Measurements from ENCODE around the gene MAD1L1.
A peak's percentile ranks its signal among the peaks of the same experiment; 100 is the strongest.

The MAD1L1 gene

DNA sequence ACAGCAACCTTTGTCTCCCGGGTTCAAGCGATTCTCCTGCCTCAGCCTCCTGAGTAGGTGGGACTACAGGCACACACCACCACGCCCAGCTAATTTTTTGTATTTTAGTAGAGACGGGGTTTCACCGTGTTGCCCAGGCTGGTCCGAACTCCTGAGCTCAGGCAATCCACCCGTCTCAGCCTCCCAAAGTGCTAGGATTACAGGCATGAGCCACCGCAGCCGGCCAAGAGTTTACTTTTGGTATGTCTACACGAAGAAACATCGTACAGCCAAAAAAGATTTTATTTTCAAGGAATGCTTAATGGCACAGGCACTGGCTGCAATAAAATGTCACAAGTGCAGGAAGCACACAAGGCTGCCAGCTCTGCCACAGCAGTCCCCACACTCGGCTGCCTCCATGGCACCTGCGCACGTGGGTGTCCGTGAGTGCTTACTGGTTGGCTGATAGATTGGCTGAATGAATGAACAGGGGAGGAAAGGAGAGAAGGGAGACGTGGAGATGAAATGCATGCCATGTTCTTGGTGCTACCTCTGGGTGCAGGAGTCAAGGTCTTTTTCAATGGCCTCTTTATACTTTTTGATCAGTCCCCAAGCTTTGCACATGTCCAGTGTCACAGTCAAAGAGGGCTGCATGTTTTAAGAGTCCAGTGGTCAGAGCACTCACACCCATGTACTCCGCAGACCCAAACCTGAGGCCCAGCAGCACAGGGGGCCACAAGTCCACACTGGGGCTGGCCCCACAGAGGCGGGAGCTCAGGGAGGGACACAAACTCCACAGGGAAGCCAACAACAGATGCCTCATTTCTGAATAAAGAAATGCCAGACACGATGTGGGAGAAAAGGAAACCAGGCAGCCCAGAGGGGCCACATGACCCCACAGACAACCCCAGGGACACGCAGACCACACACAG is 198.2 kb downstream of the MAD1L1 start:
- DNase-seq (ENCODE audit: low read depth, low spot score) = no peak
- H3K4me3 ChIP-seq (ENCODE audit: low read length) = no peak overlapping the region

- H3K4me3 ChIP-seq (ENCODE audit: low read length) = no peak overlapping the region
- DNase-seq (ENCODE audit: low read depth, low spot score) = no peak
Observed at GRCh38 chr7:2033586-2034135, 199.1 kb downstream of the MAD1L1 start.

DNA sequence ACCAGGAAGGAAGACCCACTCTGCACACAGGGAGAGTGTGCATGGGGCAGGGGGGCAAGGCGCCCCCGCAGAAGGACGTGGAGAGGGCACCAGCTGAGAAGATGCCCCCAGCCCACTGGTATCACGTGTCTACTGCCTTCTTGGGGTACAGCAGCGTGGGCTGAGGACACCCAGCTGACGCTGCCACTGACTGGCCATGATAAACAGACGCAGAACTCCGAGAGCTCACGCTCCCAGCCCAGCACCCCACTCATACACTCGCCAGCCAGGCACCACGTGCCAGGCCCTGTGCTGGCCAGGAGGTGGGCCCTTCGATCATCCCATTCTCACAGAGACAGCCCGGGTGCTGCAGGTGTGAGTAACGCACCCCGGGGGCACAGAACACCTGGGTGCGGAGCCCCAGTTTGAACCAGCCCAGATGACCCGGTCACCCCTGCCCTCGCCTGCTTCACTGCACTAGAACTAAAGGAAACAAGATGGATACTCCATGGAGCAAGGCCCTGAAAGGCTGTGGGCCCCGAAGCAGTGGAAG is 199.8 kb downstream of the MAD1L1 start:
- DNase-seq (ENCODE audit: low read depth, low spot score) = no peak
- H3K4me3 ChIP-seq (ENCODE audit: low read length) = no peak overlapping the region

DNA sequence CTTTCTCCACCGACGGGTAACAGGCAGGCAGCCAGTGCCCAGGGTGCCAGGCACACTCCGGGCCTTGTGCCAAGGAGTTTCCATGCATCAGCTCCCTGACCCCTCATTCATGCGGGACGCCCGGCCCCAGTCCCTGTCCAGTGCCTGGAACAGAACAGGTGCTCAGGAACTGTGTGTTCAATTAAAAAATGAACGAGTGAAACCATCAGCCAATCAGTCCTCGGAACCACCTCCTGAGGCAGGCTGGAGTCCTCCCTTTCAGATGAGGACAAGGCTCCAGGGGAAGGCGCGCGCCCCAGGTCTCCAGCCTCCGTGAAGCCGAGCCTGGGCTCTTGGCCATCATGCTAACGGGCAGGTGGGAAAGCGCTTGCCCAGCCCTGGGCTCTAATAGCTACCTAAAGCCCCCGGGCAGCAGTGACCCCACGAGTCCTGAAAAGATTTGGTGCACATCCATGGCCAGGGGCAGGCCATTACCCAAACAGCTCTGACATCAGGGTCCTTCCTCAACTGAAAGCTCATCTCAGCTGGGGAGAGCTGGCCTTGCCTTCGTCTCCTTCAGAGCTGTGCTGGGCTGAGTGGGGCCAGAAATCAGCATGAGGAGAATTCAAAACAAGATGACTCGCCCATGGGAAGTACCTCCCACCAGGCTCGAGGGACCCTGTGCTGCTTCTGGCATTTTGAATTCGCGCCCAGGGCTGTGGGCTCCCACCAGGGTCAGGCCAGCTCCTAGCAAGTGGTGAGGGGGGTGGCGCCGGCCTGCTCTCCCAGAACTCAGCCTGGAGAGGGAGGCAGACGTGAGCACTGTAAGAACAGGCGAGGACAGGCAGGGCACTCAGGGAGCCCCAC is 200.5 kb downstream of the MAD1L1 start:
- H3K4me3 ChIP-seq (ENCODE audit: low read length) = no peak overlapping the region
- DNase-seq (ENCODE audit: low read depth, low spot score) = no peak

- DNase-seq (ENCODE audit: low read depth, low spot score) = no peak
- H3K4me3 ChIP-seq (ENCODE audit: low read length) = no peak overlapping the region
Observed at GRCh38 chr7:2031451-2031845, 201.3 kb downstream of the MAD1L1 start.

GRCh38 chr7:2030475-2031450 is 202.0 kb downstream of the MAD1L1 start:
- peak; percentile 32 for DNase-seq (ENCODE audit: low read depth, low spot score)
- H3K4me3 ChIP-seq (ENCODE audit: low read length) = no peak overlapping the region

- no peak overlapping the region for H3K4me3 ChIP-seq (ENCODE audit: low read length)
- DNase-seq (ENCODE audit: low read depth, low spot score) = no peak
Observed at GRCh38 chr7:2029936-2030335, 202.8 kb downstream of the MAD1L1 start.

DNA sequence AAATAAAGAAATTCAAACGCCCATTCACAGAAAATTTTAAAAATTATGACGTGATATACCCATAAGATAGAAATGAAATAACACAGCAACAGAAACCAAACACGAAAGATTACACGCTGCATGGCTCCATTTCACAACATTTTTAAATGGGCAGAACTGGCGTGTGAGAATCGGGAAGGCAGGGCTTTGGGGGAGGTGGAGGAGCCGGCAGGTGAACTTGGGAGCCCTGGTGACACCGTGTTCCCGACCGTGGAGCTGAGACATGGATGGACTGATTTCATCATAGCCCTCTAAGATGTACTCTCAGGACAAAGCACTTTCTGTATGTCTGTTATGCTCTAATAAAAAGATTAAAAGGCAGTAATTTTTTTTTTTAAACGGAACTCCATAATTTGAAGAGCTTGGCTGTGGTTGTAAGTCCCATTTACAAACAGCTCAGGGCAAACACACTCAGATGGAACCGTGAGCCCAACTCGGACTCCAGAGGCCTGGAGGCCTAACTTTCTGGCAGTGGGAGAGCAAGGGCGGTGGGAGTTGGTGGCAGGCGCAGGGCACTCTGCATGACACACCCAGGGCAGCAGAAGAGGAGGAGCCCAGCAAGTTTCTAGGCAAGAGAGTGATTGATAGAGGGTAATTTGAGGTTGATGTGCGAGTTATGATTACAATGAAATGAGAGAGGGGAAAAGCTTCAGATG is 203.4 kb downstream of the MAD1L1 start:
- DNase-seq (ENCODE audit: low read depth, low spot score) = no peak
- H3K4me3 ChIP-seq (ENCODE audit: low read length) = no peak overlapping the region

DNA sequence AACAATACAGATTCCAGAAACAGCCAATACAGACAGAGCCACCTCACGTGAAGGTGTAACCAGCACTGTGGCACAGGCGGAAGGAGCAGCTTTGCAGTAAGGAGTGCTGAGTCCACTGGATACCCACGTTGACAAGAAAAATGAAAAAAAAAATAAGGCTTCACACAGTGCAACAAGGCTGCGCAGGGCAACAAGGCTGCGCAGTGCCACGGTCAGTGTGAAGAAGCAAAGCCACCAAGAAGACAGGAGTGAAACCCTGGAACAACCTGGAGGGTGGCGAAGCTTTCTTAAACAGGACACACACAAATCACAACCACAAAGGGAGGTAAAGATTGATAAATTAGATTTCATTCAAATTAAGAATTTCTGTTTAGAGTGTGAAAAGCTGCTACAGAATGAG is 204.0 kb downstream of the MAD1L1 start:
- no peak for DNase-seq (ENCODE audit: low read depth, low spot score)
- no peak overlapping the region for H3K4me3 ChIP-seq (ENCODE audit: low read length)

GRCh38 chr7:2025188-2025587 is 207.6 kb downstream of the MAD1L1 start:
- H3K4me3 ChIP-seq (ENCODE audit: low read length) = no peak overlapping the region
- no peak for DNase-seq (ENCODE audit: low read depth, low spot score)

DNA sequence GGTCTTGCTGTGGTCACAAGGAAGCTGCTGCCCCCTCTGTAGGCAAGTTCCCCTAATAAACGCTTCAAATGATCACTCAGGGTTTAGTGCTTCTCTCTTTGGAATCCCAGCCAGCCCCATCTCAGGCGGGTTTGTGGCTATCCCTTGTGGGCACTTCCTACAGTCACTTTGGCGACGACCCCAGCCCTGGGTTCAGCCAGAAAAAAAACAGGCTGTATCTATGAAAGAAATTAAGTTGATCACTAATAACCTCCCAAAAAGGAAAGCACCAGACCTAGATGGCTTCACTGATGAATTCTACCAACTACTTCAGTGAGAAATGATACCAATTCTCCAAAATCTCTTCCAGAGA is 208.2 kb downstream of the MAD1L1 start:
- no peak overlapping the region for H3K4me3 ChIP-seq (ENCODE audit: low read length)
- DNase-seq (ENCODE audit: low read depth, low spot score) = no peak

GRCh38 chr7:2023877-2024566 is 208.7 kb downstream of the MAD1L1 start:
- no peak overlapping the region for H3K4me3 ChIP-seq (ENCODE audit: low read length)
- DNase-seq (ENCODE audit: low read depth, low spot score) = no peak

DNA sequence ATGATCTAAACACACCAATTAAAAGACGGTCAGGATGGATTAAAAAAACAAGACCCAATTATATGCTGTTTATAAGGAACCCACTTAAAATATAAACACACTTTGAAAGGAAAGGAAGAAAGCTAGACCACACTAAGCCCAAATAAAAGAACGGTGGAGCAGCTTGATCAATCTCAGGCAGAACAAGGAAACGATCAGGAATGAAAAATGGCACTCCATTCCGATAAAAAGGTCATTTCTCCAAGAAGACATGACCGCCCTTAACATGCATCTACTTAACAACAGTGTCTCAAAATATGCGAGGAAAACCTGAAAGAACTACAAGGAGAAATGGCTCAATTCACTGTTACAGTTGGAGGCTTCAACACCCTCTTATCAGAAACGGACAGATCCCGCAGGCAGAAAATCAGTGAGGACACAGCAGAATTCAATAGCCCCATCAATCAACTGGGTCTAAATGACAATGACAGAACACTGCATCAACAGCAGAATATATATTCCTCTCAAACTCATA is 210.0 kb downstream of the MAD1L1 start:
- DNase-seq (ENCODE audit: low read depth, low spot score) = no peak
- H3K4me3 ChIP-seq (ENCODE audit: low read length) = no peak overlapping the region

- no peak for DNase-seq (ENCODE audit: low read depth, low spot score)
- H3K4me3 ChIP-seq (ENCODE audit: low read length) = no peak overlapping the region
Observed at GRCh38 chr7:2022021-2022409, 210.7 kb downstream of the MAD1L1 start.

DNA sequence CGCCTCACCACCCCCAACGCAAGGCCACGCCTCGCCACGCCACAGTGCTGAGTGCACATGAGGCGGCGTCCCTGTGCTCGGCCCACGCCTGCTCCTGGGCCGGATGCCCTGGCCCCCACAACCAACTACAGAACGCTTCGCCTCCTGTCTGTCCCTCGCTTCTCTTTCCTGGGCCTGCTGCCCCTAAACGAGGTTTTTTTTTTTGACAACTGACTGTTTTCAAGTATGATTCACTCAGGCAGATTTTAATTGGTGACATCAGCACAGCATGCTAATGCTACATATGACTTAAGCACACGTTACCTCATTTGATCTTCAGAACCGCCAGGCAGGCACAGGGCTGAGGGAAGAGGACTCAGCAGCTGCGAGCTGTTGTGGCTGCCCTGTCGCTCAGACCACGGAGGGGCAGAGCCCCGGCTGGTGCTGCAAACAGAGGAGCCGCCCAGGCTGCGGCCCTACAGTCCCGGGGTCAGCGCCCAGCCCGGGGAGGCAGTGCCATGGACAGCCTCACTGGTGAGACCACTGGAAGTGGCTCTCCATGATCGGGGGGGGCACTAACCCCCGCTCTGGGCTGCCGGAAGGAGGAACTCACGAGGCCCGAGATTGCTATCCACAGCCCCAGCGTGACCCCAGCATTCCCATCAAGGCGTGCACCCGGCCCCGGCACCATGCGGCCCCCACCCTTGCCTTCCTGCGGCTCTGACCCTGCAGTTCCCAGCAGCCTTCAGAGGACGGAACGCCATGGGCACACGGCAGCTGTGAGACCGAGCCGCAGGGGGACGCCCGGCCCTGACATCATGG is 212.8 kb downstream of the MAD1L1 start:
- no peak for DNase-seq (ENCODE audit: low read depth, low spot score)
- H3K4me3 ChIP-seq (ENCODE audit: low read length) = no peak overlapping the region

GRCh38 chr7:2019461-2019710 is 213.4 kb downstream of the MAD1L1 start:
- H3K4me3 ChIP-seq (ENCODE audit: low read length) = no peak overlapping the region
- no peak for DNase-seq (ENCODE audit: low read depth, low spot score)
